Astrocyte (in vitro differentiated cells and primary cell): ENCODE measurements around the gene MRTFB. TPM values are rescaled to one million over a fixed set of nuclear protein-coding genes. Genes with fewer than 3 reads are reported as not detected.
A peak's percentile ranks its signal among the peaks of the same experiment; 100 is the strongest.

Experiments used
- DNase-seq: peaks from one replicate; pipeline ENCODE4 v3.0.0-alpha.2; 2010; ENCODE audit warnings: low read depth
- FAIRE-seq: peaks from 2 replicates; lab custom pipeline; 2011; peaks lifted over from hg19 to GRCh38; lab: Jason Lieb, UNC
- H2AFZ ChIP-seq: 2 replicates; pipeline ENCODE4 v1.6.0; 2012; ENCODE audit warnings: low read depth, low read length, inconsistent platforms
- H3K27ac ChIP-seq: 2 replicates; pipeline ENCODE4 v1.5.1; 2011; ENCODE audit warnings: low read depth, low read length, inconsistent platforms
- H3K27me3 ChIP-seq: 2 replicates; pipeline ENCODE4 v1.6.0; 2011; ENCODE audit warnings: low read length, inconsistent platforms; ENCODE audit not compliant: insufficient read depth
- H3K36me3 ChIP-seq: 2 replicates; pipeline ENCODE4 v1.5.1; 2011; ENCODE audit warnings: low read length, inconsistent platforms; ENCODE audit not compliant: insufficient read depth
- H3K4me1 ChIP-seq: 2 replicates; pipeline ENCODE4 v1.5.1; 2011; ENCODE audit warnings: low read length, inconsistent platforms; ENCODE audit not compliant: insufficient read depth
- H3K4me2 ChIP-seq: 2 replicates; pipeline ENCODE4 v1.6.0; 2012; ENCODE audit warnings: low read length, inconsistent platforms
- H3K4me3 ChIP-seq: 2 replicates; pipeline ENCODE4 v1.5.1; 2011; ENCODE audit warnings: low read depth, mild to moderate bottlenecking, low read length, inconsistent platforms; ENCODE audit not compliant: insufficient read depth
- H3K79me2 ChIP-seq: 2 replicates; pipeline ENCODE4 v1.6.0; 2012; ENCODE audit warnings: mild to moderate bottlenecking, low read length, inconsistent platforms; ENCODE audit not compliant: insufficient read depth
- H3K9ac ChIP-seq: 2 replicates; pipeline ENCODE4 v1.6.0; 2012; ENCODE audit warnings: mild to moderate bottlenecking, low read length, inconsistent platforms
- H3K9me3 ChIP-seq: 2 replicates; pipeline ENCODE4 v1.5.1; 2012; ENCODE audit warnings: low read depth, mild to moderate bottlenecking, low read length, inconsistent platforms; ENCODE audit not compliant: insufficient read depth
- H4K20me1 ChIP-seq: 2 replicates; pipeline ENCODE4 v1.6.0; 2012; ENCODE audit warnings: low read length, inconsistent platforms; ENCODE audit not compliant: insufficient read depth
- H3K27ac Mint-ChIP-seq: one replicate; pipeline ENCODE4 v1.8.0; 2021; ENCODE audit warnings: mild to moderate bottlenecking, mixed read lengths; ENCODE audit not compliant: unreplicated experiment
- H3K27me3 Mint-ChIP-seq: one replicate; pipeline ENCODE4 v1.8.0; 2021; ENCODE audit warnings: low read depth, mixed read lengths; ENCODE audit not compliant: unreplicated experiment
- H3K36me3 Mint-ChIP-seq: one replicate; pipeline ENCODE4 v1.8.0; 2021; ENCODE audit warnings: low read depth, mixed read lengths; ENCODE audit not compliant: unreplicated experiment
- H3K4me1 Mint-ChIP-seq: one replicate; pipeline ENCODE4 v1.8.0; 2021; ENCODE audit warnings: low read depth, mixed read lengths; ENCODE audit not compliant: unreplicated experiment
- H3K4me3 Mint-ChIP-seq: one replicate; pipeline ENCODE4 v1.8.0; 2021; ENCODE audit warnings: mild to moderate bottlenecking, moderate library complexity, mixed read lengths; ENCODE audit not compliant: unreplicated experiment
- H3K9me3 Mint-ChIP-seq: one replicate; pipeline ENCODE4 v1.8.0; 2021; ENCODE audit warnings: mild to moderate bottlenecking, mixed read lengths; ENCODE audit not compliant: unreplicated experiment
- EZH2 ChIP-seq: IDR thresholded peaks from 2 replicates; pipeline ENCODE4 v1.6.1; 2012; ENCODE audit warnings: mild to moderate bottlenecking, low read length, inconsistent platforms; ENCODE audit not compliant: insufficient read depth
- total RNA-seq: library from RNA; stranded (reverse); gene quantifications from 2 replicates; pipeline ENCODE4 v1.2.1, GENCODE V29; 2021
- TF ChIP-seq, protein P1 (sequence below): IDR thresholded peaks from 2 replicates; pipeline ENCODE4 v1.5.1; 2011; ENCODE audit warnings: low read depth, mild to moderate bottlenecking, inconsistent platforms, low read length, moderate library complexity; ENCODE audit not compliant: insufficient read depth

Gene MRTFB
- total RNA-seq, 1 donor from 2014 or later: 32.5 TPM

DNA sequence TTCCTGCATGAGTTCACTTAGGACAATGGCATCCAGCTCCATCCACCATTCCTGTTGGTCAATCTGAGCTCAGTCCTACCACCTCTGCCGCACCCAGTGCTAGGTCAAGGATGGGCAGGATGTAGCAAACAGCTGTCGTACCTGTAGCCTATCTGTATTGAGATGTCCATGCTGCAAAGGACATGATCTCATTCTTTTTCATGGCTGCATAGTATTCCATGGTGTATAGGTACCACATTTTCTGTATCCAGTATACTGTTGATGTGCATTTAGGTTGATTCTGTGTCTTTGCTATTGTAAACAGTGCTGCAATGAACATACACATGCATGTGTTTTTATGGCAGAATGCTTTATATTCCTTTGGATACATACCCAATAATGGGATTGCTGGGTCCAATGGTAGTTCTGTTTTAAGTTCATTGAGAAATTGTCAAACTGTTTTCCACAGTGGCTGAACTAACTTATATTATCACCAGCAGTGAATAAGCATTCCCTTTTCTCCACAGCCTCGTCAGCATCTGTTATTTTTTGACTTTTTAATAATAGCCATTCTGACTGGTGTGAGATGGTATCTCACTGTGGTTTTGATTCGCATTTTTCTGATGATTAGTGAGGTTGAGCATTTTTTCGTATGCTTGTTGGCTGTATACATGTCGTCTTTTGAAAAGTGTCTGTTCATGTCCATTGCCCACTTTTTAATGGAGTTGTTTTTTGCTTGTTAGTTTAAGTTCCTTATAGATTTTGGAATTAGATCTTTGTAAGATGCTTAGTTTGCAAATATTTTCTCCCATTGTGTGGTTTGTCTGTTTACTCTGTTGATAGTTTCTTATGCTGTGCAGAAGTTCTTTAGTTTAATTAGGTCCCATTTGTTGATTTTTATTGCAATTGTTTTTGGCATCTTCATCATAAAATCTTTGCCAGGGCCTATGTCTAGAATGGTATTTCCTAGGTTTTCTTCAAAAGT, 7.2 kb upstream of the MRTFB start:
- no peaks in the 10 kb centered on the region for H3K79me2 ChIP-seq
- TF ChIP-seq, protein P1, sequence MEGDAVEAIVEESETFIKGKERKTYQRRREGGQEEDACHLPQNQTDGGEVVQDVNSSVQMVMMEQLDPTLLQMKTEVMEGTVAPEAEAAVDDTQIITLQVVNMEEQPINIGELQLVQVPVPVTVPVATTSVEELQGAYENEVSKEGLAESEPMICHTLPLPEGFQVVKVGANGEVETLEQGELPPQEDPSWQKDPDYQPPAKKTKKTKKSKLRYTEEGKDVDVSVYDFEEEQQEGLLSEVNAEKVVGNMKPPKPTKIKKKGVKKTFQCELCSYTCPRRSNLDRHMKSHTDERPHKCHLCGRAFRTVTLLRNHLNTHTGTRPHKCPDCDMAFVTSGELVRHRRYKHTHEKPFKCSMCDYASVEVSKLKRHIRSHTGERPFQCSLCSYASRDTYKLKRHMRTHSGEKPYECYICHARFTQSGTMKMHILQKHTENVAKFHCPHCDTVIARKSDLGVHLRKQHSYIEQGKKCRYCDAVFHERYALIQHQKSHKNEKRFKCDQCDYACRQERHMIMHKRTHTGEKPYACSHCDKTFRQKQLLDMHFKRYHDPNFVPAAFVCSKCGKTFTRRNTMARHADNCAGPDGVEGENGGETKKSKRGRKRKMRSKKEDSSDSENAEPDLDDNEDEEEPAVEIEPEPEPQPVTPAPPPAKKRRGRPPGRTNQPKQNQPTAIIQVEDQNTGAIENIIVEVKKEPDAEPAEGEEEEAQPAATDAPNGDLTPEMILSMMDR: no peak
- no peak for TF ChIP-seq EZH2
- Mint-ChIP-seq H3K4me1 (no peaks in the 10 kb centered on the region), H3K4me3 (no peak overlapping the region), H3K27ac (no peak overlapping the region), H3K27me3 (no peaks in the 10 kb centered on the region), H3K36me3 (no peaks in the 10 kb centered on the region), H3K9me3 (peaks cover 8% of the 10 kb centered on the region)
- H3K36me3 ChIP-seq: no peaks in the 10 kb centered on the region
- H3K4me3 ChIP-seq: no peak overlapping the region
- H3K4me2 ChIP-seq: no peak overlapping the region
- H3K4me1 ChIP-seq: no peaks in the 10 kb centered on the region
- no peaks in the 10 kb centered on the region for H4K20me1 ChIP-seq
- no peaks in the 10 kb centered on the region for H3K27me3 ChIP-seq
- FAIRE-seq (no peak), DNase-seq (peak; percentile 49)
- no peak overlapping the region for H2AFZ ChIP-seq
- H3K9ac ChIP-seq: no peak overlapping the region
- no peaks in the 10 kb centered on the region for H3K9me3 ChIP-seq
- H3K27ac ChIP-seq: no peak overlapping the region

DNA sequence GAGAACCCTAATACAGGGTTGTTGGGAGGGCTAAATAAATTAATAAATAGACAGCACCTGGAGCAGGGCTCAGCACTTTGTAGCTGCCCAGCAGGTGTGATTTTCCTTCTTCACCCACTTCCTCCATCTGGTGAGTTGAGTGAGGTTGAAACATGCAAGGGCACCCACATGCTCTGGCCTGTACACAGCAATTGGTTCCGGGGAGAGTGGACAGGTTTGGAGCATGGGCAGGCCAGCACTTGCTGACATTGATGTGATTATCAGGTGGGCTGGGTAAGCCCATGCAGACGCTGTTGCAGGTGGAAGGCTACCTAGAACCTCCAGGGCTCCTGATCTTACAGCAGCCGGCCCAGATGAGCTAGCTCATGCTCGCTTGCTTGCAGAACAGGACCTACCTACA, 1.3 kb upstream of the MRTFB start:
- H3K9me3 Mint-ChIP-seq: peaks cover under 1% of the 10 kb centered on the region
- peak overlapping the region; percentile 85 for H3K4me3 Mint-ChIP-seq
- no peak overlapping the region for H3K4me3 ChIP-seq
- H3K36me3 ChIP-seq: no peaks in the 10 kb centered on the region
- no peak overlapping the region for H3K9ac ChIP-seq
- H3K4me1 Mint-ChIP-seq: no peaks in the 10 kb centered on the region
- H3K4me1 ChIP-seq: peaks cover 8% of the 10 kb centered on the region
- peaks cover 26% of the 10 kb centered on the region for H3K79me2 ChIP-seq
- H3K36me3 Mint-ChIP-seq: no peaks in the 10 kb centered on the region
- DNase-seq (no peak), FAIRE-seq (no peak)
- no peaks in the 10 kb centered on the region for H4K20me1 ChIP-seq
- no peak overlapping the region for H3K27ac ChIP-seq
- H3K4me2 ChIP-seq: no peak overlapping the region
- no peaks in the 10 kb centered on the region for H3K27me3 Mint-ChIP-seq
- H3K27ac Mint-ChIP-seq: no peak overlapping the region
- no peak overlapping the region for H2AFZ ChIP-seq
- H3K27me3 ChIP-seq: no peaks in the 10 kb centered on the region
- TF ChIP-seq, protein P1: no peak
- no peak for TF ChIP-seq EZH2
- H3K9me3 ChIP-seq: no peaks in the 10 kb centered on the region

DNA sequence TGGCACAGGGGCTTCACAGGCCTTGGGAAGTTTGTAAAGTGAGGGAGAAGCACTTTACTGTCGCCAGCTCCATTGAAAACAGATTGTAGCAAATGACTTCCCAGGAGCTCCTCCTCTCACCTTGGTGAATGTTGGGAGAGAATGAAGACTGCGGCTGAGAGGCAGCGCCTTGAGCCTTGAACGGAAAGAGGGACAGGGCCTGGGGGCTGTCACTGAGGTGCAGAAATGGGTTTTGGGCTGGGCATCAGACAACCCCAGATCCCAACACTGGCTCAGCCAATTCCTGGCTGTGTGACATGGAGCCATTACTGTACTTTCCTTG, 603 bp upstream of the MRTFB start:
- Mint-ChIP-seq H3K4me3 (peak overlapping the region; percentile 85), H3K9me3 (no peaks in the 10 kb centered on the region), H3K4me1 (no peaks in the 10 kb centered on the region), H3K27me3 (no peaks in the 10 kb centered on the region), H3K27ac (no peak overlapping the region), H3K36me3 (no peaks in the 10 kb centered on the region)
- H3K79me2 ChIP-seq: peaks cover 32% of the 10 kb centered on the region
- peak overlapping the region; percentile 99 for H3K4me2 ChIP-seq
- H3K9me3 ChIP-seq: no peaks in the 10 kb centered on the region
- peak overlapping the region; percentile 95 for H3K9ac ChIP-seq
- H3K4me1 ChIP-seq: peaks cover 8% of the 10 kb centered on the region
- no peaks in the 10 kb centered on the region for H3K27me3 ChIP-seq
- H4K20me1 ChIP-seq: no peaks in the 10 kb centered on the region
- H3K36me3 ChIP-seq: no peaks in the 10 kb centered on the region
- no peak for DNase-seq
- no peak overlapping the region for H3K27ac ChIP-seq
- FAIRE-seq: no peak
- TF ChIP-seq, protein P1: no peak
- TF ChIP-seq EZH2: no peak
- H2AFZ ChIP-seq: peak overlapping the region; percentile 100
- peak overlapping the region; percentile 89 for H3K4me3 ChIP-seq
